A549 (cell line): Measurements from ENCODE around the gene TNMD. TPM values are rescaled to one million over a fixed set of nuclear protein-coding genes. Genes with fewer than 3 reads are reported as not detected.

Experiments used
- ATAC-seq, 2 experiments: fragments of 200-7000 bp in 1 of 2; fragments of >200 bp in 1 of 2; cut with Nextera tagmentation in 1 of 2; cut with Tn5 transposase in 1 of 2; 3 replicates each; pipeline versions ENCODE4 v1.8.0 to v1.9.1; 2018 to 2020; ENCODE audit warnings: mild to moderate bottlenecking in 1 of 2, moderate library complexity in 1 of 2
- CTCF ChIA-PET: fragments of 300-600 bp; sonication (Branson Sonifier 250); formaldehyde crosslinking; extraction: SDS; loops from one replicate; lab custom pipeline; 2021; ENCODE audit warnings: antibody characterized with exemption, inconsistent platforms; lab: Yijun Ruan, JAX
- POLR2A ChIA-PET: fragments of 350-600 bp; formaldehyde crosslinking; extraction: SDS; loops from one replicate; lab custom pipeline; 2021; ENCODE audit warnings: antibody characterized with exemption, inconsistent platforms; lab: Yijun Ruan, JAX
- DNase-seq, 2 experiments: peaks; one replicate each; pipeline versions ENCODE4 v3.0.0 to v3.0.0-alpha.2; 2011 to 2016; ENCODE audit warnings: low read depth in 1 of 2, low spot score in 1 of 2
- FAIRE-seq: peaks from 2 replicates; lab custom pipeline; 2011; peaks lifted over from hg19 to GRCh38; lab: Jason Lieb, UNC
- H3K27ac ChIP-seq, 2 experiments: fragments of >200 bp; sonication (Bioruptor Twin); formaldehyde crosslinking; 3 replicates each; pipeline ENCODE4 v1.5.1; 2016 to 2017
- H3K4me1 ChIP-seq: fragments of >200 bp; sonication (Bioruptor Twin); formaldehyde crosslinking; 3 replicates; pipeline ENCODE4 v1.6.1; 2016
- H3K4me2 ChIP-seq: fragments of >200 bp; sonication (Bioruptor Twin); formaldehyde crosslinking; 3 replicates; pipeline ENCODE4 v1.6.1; 2016
- H3K4me3 ChIP-seq: fragments of >200 bp; sonication (Bioruptor Twin); formaldehyde crosslinking; 3 replicates; pipeline ENCODE4 v1.5.1; 2016
- H3K9me3 ChIP-seq: fragments of >200 bp; sonication (Bioruptor Twin); formaldehyde crosslinking; 3 replicates; pipeline ENCODE4 v1.6.1; 2016
- CBX2 ChIP-seq: fragments of 200-600 bp; sonication (generic); IDR thresholded peaks from 2 replicates; pipeline ENCODE4 v1.6.1; 2016; ENCODE audit warnings: low read depth, mild to moderate bottlenecking, borderline replicate concordance
- GATA3 ChIP-seq: IDR thresholded peaks from 2 replicates; pipeline ENCODE4 v1.6.1; 2012; ENCODE audit warnings: borderline replicate concordance
- HDAC2 ChIP-seq: fragments of 200-600 bp; sonication (generic); IDR thresholded peaks from 2 replicates; pipeline ENCODE4 v1.6.1; 2016
- HOXB13 ChIP-seq: fragments of 250-450 bp; sonication (Bioruptor Pico); IDR thresholded peaks from 2 replicates; pipeline ENCODE4 v1.5.0; 2020; ENCODE audit warnings: low read depth, mild to moderate bottlenecking, moderate library complexity
- JUNB ChIP-seq: fragments of >200 bp; sonication (Bioruptor Twin); formaldehyde crosslinking; IDR thresholded peaks from 2 replicates; pipeline ENCODE4 v1.6.1; 2016
- MYC ChIP-seq: IDR thresholded peaks from 2 replicates; pipeline ENCODE4 v1.6.1; 2012; ENCODE audit warnings: mild to moderate bottlenecking, inconsistent platforms, low read length, improper control_type of control experiment, borderline replicate concordance
- POLR2A ChIP-seq: IDR thresholded peaks from 2 replicates; pipeline ENCODE4 v1.6.1; 2012; ENCODE audit warnings: mild to moderate bottlenecking, low read length
- POLR2AphosphoS2 ChIP-seq: conservative IDR thresholded peaks from 2 replicates; pipeline ENCODE4 v1.6.1; 2012; ENCODE audit warnings: low read length, improper control_type of control experiment, inconsistent platforms
- RCOR1 ChIP-seq: fragments of 150-350 bp; IDR thresholded peaks from 2 replicates; pipeline ENCODE4 v1.6.1; 2014; ENCODE audit warnings: antibody characterized with exemption, low read length, low read depth
- RNF2 ChIP-seq: fragments of 200-600 bp; sonication (generic); IDR thresholded peaks from 2 replicates; pipeline ENCODE4 v1.6.1; 2016; ENCODE audit warnings: low read depth, mild to moderate bottlenecking, antibody characterized with exemption, moderate library complexity, borderline replicate concordance
- SMC3 ChIP-seq: fragments of >200 bp; sonication (Bioruptor Twin); formaldehyde crosslinking; IDR thresholded peaks from 3 replicates; pipeline ENCODE4 v1.6.1; 2018; ENCODE audit warnings: inconsistent platforms
- SREBF2 ChIP-seq: fragments of 450-650 bp; IDR thresholded peaks from 2 replicates; pipeline ENCODE4 v1.6.1; 2014; ENCODE audit warnings: mild to moderate bottlenecking, moderate library complexity
- TP53 ChIP-seq: fragments of 250-450 bp; sonication (Bioruptor Pico); IDR thresholded peaks from 2 replicates; pipeline ENCODE4 v1.5.0; 2021; ENCODE audit warnings: mild to moderate bottlenecking, moderate library complexity
- ZC3H11A ChIP-seq: fragments of 450-650 bp; IDR thresholded peaks from 2 replicates; pipeline ENCODE4 v1.6.1; 2014; ENCODE audit warnings: antibody characterized with exemption, mild to moderate bottlenecking
- ZNF302 ChIP-seq: fragments of 250-450 bp; sonication (Bioruptor Pico); IDR thresholded peaks from 2 replicates; pipeline ENCODE4 v1.9.0; 2021; ENCODE audit warnings: inconsistent platforms, mild to moderate bottlenecking, moderate library complexity
- WGBS: methylation state at CpG from one replicate; pipeline ENCODE4 v1.1.6; 2017; ENCODE audit errors: missing lambda C conversion rate; 5-methylcytosine and 5-hydroxymethylcytosine counted together
- polyA plus RNA-seq, 4 experiments: library from polyadenylated mRNA; depleted of rRNA in 3 of 4; stranded (reverse); fragments of >200 nt; fragmentation: RNase III in 1 of 4; extraction: RNeasy Plus Mini Kit Qiagen cat#74134 plus additional on column Dnase treatment in 1 of 4; gene quantifications; 2 replicates in 3 of 4; 3 replicates in 1 of 4; pipeline ENCODE4 v1.2.3, GENCODE V29; 2011 to 2017
- TF ChIP-seq, protein P1 (sequence below): fragments of 250-450 bp; sonication (Bioruptor Pico); IDR thresholded peaks from 2 replicates; pipeline ENCODE4 v1.5.0; 2021; ENCODE audit warnings: mild to moderate bottlenecking, moderate library complexity, borderline replicate concordance
- TF ChIP-seq, protein P2 (sequence below): fragments of 450-650 bp; IDR thresholded peaks from 2 replicates; pipeline ENCODE4 v1.6.1; 2014; ENCODE audit warnings: antibody characterized with exemption
- TF ChIP-seq, protein P3 (sequence below): fragments of >200 bp; sonication (Bioruptor Twin); formaldehyde crosslinking; IDR thresholded peaks from 3 replicates; pipeline ENCODE4 v1.6.1; 2016
- TF ChIP-seq, protein P4 (sequence below): fragments of 250-450 bp; sonication (Bioruptor Pico); IDR thresholded peaks from 2 replicates; pipeline ENCODE4 v1.5.0; 2020; ENCODE audit warnings: low read depth, mild to moderate bottlenecking, moderate library complexity
- TF ChIP-seq, protein P5 (sequence below): fragments of 200-600 bp; sonication (generic); IDR thresholded peaks from 2 replicates; pipeline ENCODE4 v1.6.1; 2016; ENCODE audit warnings: antibody characterized with exemption, mild to moderate bottlenecking, moderate library complexity
- TF ChIP-seq, protein P6 (sequence below): IDR thresholded peaks from 2 replicates; pipeline ENCODE4 v1.6.1; 2012

TNMD gene
- polyA plus RNA-seq, 2 of the 4 experiments (the other 2 are of a cell fraction), result not detected

DNA sequence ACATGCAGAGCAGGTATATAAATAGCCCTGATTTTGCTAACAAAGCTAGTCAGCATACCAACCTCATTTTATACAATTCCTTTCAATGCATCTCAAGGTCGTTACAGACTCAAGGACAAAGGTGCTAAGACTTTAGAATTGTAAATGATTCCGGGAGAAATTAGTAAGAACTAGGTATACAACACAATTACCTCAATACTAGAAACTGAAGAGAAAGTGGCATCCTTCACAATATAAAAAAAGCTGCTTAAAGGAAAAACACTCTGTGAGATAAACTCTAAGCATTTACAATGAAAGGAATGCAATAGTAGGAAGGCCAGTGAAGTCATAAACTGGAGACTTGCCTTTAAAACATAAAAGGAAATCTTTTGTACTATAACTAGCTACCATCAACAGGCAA is 11.9 kb downstream of the TNMD start (continued):
- no peak for TF ChIP-seq GATA3
- TF ChIP-seq, protein P1, sequence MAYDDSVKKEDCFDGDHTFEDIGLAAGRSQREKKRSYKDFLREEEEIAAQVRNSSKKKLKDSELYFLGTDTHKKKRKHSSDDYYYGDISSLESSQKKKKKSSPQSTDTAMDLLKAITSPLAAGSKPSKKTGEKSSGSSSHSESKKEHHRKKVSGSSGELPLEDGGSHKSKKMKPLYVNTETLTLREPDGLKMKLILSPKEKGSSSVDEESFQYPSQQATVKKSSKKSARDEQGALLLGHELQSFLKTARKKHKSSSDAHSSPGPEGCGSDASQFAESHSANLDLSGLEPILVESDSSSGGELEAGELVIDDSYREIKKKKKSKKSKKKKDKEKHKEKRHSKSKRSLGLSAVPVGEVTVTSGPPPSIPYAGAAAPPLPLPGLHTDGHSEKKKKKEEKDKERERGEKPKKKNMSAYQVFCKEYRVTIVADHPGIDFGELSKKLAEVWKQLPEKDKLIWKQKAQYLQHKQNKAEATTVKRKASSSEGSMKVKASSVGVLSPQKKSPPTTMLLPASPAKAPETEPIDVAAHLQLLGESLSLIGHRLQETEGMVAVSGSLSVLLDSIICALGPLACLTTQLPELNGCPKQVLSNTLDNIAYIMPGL, result no peak

DNA sequence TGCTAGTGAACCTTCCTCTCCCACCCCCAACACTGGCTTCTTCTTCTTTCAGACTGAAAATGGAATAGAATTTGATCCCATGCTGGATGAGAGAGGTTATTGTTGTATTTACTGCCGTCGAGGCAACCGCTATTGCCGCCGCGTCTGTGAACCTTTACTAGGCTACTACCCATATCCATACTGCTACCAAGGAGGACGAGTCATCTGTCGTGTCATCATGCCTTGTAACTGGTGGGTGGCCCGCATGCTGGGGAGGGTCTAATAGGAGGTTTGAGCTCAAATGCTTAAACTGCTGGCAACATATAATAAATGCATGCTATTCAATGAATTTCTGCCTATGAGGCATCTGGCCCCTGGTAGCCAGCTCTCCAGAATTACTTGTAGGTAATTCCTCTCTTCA is 14.7 kb downstream of the TNMD start:
- no peak for ATAC-seq
- H3K9me3 ChIP-seq, result no peaks in the 10 kb centered on the region
- H3K4me1 ChIP-seq, result no peaks in the 10 kb centered on the region
- POLR2A ChIA-PET, result no interaction called here
- CTCF ChIA-PET, result no interaction called here
- TF ChIP-seq JUNB, result no peak
- TF ChIP-seq ZC3H11A, result no peak
- no peak for TF ChIP-seq HOXB13
- TF ChIP-seq, protein P2, sequence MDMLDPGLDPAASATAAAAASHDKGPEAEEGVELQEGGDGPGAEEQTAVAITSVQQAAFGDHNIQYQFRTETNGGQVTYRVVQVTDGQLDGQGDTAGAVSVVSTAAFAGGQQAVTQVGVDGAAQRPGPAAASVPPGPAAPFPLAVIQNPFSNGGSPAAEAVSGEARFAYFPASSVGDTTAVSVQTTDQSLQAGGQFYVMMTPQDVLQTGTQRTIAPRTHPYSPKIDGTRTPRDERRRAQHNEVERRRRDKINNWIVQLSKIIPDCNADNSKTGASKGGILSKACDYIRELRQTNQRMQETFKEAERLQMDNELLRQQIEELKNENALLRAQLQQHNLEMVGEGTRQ, result no peak
- TF ChIP-seq RCOR1, result no peak
- TF ChIP-seq CBX2, result no peak
- TF ChIP-seq, protein P3, sequence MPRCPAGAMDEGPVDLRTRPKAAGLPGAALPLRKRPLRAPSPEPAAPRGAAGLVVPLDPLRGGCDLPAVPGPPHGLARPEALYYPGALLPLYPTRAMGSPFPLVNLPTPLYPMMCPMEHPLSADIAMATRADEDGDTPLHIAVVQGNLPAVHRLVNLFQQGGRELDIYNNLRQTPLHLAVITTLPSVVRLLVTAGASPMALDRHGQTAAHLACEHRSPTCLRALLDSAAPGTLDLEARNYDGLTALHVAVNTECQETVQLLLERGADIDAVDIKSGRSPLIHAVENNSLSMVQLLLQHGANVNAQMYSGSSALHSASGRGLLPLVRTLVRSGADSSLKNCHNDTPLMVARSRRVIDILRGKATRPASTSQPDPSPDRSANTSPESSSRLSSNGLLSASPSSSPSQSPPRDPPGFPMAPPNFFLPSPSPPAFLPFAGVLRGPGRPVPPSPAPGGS, result no peak
- TF ChIP-seq, protein P4, sequence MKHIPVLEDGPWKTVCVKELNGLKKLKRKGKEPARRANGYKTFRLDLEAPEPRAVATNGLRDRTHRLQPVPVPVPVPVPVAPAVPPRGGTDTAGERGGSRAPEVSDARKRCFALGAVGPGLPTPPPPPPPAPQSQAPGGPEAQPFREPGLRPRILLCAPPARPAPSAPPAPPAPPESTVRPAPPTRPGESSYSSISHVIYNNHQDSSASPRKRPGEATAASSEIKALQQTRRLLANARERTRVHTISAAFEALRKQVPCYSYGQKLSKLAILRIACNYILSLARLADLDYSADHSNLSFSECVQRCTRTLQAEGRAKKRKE (CRISPR knock-in tag), result no peak
- no peak for TF ChIP-seq POLR2AphosphoS2
- no peak for TF ChIP-seq POLR2A
- TF ChIP-seq SREBF2, result no peak
- TF ChIP-seq HDAC2, result no peak
- no peak for TF ChIP-seq TP53 (CRISPR knock-in tag)
- TF ChIP-seq, protein P5, sequence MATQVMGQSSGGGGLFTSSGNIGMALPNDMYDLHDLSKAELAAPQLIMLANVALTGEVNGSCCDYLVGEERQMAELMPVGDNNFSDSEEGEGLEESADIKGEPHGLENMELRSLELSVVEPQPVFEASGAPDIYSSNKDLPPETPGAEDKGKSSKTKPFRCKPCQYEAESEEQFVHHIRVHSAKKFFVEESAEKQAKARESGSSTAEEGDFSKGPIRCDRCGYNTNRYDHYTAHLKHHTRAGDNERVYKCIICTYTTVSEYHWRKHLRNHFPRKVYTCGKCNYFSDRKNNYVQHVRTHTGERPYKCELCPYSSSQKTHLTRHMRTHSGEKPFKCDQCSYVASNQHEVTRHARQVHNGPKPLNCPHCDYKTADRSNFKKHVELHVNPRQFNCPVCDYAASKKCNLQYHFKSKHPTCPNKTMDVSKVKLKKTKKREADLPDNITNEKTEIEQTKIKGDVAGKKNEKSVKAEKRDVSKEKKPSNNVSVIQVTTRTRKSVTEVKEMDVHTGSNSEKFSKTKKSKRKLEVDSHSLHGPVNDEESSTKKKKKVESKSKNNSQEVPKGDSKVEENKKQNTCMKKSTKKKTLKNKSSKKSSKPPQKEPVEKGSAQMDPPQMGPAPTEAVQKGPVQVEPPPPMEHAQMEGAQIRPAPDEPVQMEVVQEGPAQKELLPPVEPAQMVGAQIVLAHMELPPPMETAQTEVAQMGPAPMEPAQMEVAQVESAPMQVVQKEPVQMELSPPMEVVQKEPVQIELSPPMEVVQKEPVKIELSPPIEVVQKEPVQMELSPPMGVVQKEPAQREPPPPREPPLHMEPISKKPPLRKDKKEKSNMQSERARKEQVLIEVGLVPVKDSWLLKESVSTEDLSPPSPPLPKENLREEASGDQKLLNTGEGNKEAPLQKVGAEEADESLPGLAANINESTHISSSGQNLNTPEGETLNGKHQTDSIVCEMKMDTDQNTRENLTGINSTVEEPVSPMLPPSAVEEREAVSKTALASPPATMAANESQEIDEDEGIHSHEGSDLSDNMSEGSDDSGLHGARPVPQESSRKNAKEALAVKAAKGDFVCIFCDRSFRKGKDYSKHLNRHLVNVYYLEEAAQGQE, result no peak
- TF ChIP-seq, protein P6, sequence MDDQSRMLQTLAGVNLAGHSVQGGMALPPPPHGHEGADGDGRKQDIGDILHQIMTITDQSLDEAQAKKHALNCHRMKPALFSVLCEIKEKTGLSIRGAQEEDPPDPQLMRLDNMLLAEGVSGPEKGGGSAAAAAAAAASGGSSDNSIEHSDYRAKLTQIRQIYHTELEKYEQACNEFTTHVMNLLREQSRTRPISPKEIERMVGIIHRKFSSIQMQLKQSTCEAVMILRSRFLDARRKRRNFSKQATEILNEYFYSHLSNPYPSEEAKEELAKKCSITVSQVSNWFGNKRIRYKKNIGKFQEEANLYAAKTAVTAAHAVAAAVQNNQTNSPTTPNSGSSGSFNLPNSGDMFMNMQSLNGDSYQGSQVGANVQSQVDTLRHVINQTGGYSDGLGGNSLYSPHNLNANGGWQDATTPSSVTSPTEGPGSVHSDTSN, result no peak
- no peak for TF ChIP-seq ZNF302 (CRISPR knock-in tag)
- TF ChIP-seq MYC, result no peak
- no peak for TF ChIP-seq SMC3
- TF ChIP-seq RNF2, result no peak
- TF ChIP-seq, all 56 proteins: peak for 0
- DNase-seq (no peak), FAIRE-seq (no peak)
- no peak overlapping the region for H3K4me2 ChIP-seq
- no peak overlapping the region for H3K4me3 ChIP-seq
- 62% methylated on average over 9 of the region's 9 CpGs for WGBS
- no peak overlapping the region for H3K27ac ChIP-seq
